ENCODE measurements around the gene DNAH14. TPM values are rescaled to one million over a fixed set of nuclear protein-coding genes. Genes with fewer than 3 reads are reported as not detected.

Gene DNAH14
- total and polyA plus RNA-seq, 10 of the 15 experiments (the other 5 are each of a cell fraction or from before 2014, with no cell fraction given) = 2.0 to 7.9 (median 4.8) TPM

DNA sequence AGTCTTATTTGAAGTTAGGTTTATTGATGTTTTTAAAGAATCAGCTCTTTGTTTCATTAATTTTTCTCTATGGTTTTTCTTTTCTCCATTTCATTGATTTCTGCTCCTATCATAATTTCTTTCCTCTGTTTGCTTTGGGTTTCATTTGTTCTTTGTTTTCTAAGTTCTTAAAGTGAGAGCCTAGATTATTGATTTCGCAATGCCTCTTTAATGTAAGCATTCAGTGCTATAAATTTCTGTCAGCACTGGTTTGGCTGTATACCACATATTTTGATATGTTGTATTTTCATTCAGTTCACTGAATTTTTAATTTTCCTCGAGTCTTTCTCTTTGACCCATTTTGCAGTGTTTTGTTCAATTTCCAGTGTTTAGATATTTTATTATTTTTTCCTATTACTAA is 68.7 kb downstream of the DNAH14 start:
- Histone ChIP-seq H3K9ac (ENCODE audit: control insufficient read depth, insufficient read depth, low read length) (no peak overlapping the region), H3K4me1 (ENCODE audit: control insufficient read depth, insufficient read depth, low read length) (no peaks in the 10 kb centered on the region), H3K36me3 (ENCODE audit: control insufficient read depth in 2 of 2, insufficient read depth in 2 of 2, low read length in 1 of 2) (no peaks in the 10 kb centered on the region), H4K20me1 (ENCODE audit: control insufficient read depth, insufficient read depth) (no peaks in the 10 kb centered on the region), H2AFZ (ENCODE audit: control insufficient read depth, low read depth, low read length) (no peak overlapping the region), H3K79me2 (ENCODE audit: control insufficient read depth, insufficient read depth, low read length) (no peaks in the 10 kb centered on the region), H3K27ac (ENCODE audit: control insufficient read depth, insufficient read depth) (no peak overlapping the region), H3K27me3 (replicated peaks in 1 of 2; ENCODE audit: control insufficient read depth in 2 of 2, insufficient read depth in 2 of 2, low read length in 1 of 2) (no peaks in the 10 kb centered on the region), H3K4me2 (ENCODE audit: control insufficient read depth, insufficient read depth) (no peak overlapping the region), H3K4me3 (no peak overlapping the region), H3K9me3 (replicated peaks; ENCODE audit: control insufficient read depth, insufficient read depth, low read length) (no peaks in the 10 kb centered on the region)
- RAD21 ChIA-PET (ENCODE audit: unreplicated experiment) = no interaction called here
- intact Hi-C loops (cut with micrococcal nuclease; ENCODE audit: unreplicated experiment) (no loop called here), in situ Hi-C loops (cut with MboI) (no loop called here)
- FAIRE-seq = no peak
- WGBS (ENCODE audit: insufficient coverage, insufficient replicate concordance, low lambda C conversion rate, missing lambda C conversion rate) = 0% methylated on average over 2 of the region's 2 CpGs
- no peak for DNase-seq (ENCODE audit: low read depth, low spot score)
- no peak for ATAC-seq
- CTCF ChIA-PET = no interaction called here
- SMC1A ChIA-PET (ENCODE audit: uncharacterized antibody, unreplicated experiment) = no interaction called here
- POLR2A ChIA-PET = no interaction called here
- TF ChIP-seq ESRRA (IDR thresholded peaks at IDR 0.05; ENCODE audit: low read length) = no peak
- no peak for TF ChIP-seq SMAD1 (IDR thresholded peaks at IDR 0.05; ENCODE audit: low read depth, partially characterized antibody)
- no peak for TF ChIP-seq KLF5 (IDR thresholded peaks at IDR 0.05; ENCODE audit: partially characterized antibody)
- TF ChIP-seq KDM1A (IDR thresholded peaks at IDR 0.05; ENCODE audit: borderline replicate concordance) = no peak
- TF ChIP-seq ETV6 (conservative IDR thresholded peaks at IDR 0.05 in 1 of 2, IDR thresholded peaks at IDR 0.05 in 1 of 2; ENCODE audit: borderline replicate concordance in 1 of 2, low read depth in 1 of 2) = no peak
- TF ChIP-seq, protein P1, sequence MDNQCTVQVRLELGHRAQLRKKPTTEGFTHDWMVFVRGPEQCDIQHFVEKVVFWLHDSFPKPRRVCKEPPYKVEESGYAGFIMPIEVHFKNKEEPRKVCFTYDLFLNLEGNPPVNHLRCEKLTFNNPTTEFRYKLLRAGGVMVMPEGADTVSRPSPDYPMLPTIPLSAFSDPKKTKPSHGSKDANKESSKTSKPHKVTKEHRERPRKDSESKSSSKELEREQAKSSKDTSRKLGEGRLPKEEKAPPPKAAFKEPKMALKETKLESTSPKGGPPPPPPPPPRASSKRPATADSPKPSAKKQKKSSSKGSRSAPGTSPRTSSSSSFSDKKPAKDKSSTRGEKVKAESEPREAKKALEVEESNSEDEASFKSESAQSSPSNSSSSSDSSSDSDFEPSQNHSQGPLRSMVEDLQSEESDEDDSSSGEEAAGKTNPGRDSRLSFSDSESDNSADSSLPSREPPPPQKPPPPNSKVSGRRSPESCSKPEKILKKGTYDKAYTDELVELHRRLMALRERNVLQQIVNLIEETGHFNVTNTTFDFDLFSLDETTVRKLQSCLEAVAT (IDR thresholded peaks at IDR 0.05) = no peak
- TF ChIP-seq, protein P2, sequence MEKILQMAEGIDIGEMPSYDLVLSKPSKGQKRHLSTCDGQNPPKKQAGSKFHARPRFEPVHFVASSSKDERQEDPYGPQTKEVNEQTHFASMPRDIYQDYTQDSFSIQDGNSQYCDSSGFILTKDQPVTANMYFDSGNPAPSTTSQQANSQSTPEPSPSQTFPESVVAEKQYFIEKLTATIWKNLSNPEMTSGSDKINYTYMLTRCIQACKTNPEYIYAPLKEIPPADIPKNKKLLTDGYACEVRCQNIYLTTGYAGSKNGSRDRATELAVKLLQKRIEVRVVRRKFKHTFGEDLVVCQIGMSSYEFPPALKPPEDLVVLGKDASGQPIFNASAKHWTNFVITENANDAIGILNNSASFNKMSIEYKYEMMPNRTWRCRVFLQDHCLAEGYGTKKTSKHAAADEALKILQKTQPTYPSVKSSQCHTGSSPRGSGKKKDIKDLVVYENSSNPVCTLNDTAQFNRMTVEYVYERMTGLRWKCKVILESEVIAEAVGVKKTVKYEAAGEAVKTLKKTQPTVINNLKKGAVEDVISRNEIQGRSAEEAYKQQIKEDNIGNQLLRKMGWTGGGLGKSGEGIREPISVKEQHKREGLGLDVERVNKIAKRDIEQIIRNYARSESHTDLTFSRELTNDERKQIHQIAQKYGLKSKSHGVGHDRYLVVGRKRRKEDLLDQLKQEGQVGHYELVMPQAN (conservative IDR thresholded peaks at IDR 0.05) = no peak
- TF ChIP-seq CBX5 (IDR thresholded peaks at IDR 0.05; ENCODE audit: low read depth) = no peak
- TF ChIP-seq, protein P3, sequence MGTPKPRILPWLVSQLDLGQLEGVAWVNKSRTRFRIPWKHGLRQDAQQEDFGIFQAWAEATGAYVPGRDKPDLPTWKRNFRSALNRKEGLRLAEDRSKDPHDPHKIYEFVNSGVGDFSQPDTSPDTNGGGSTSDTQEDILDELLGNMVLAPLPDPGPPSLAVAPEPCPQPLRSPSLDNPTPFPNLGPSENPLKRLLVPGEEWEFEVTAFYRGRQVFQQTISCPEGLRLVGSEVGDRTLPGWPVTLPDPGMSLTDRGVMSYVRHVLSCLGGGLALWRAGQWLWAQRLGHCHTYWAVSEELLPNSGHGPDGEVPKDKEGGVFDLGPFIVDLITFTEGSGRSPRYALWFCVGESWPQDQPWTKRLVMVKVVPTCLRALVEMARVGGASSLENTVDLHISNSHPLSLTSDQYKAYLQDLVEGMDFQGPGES (IDR thresholded peaks at IDR 0.05) = no peak
- TF ChIP-seq, protein P4, sequence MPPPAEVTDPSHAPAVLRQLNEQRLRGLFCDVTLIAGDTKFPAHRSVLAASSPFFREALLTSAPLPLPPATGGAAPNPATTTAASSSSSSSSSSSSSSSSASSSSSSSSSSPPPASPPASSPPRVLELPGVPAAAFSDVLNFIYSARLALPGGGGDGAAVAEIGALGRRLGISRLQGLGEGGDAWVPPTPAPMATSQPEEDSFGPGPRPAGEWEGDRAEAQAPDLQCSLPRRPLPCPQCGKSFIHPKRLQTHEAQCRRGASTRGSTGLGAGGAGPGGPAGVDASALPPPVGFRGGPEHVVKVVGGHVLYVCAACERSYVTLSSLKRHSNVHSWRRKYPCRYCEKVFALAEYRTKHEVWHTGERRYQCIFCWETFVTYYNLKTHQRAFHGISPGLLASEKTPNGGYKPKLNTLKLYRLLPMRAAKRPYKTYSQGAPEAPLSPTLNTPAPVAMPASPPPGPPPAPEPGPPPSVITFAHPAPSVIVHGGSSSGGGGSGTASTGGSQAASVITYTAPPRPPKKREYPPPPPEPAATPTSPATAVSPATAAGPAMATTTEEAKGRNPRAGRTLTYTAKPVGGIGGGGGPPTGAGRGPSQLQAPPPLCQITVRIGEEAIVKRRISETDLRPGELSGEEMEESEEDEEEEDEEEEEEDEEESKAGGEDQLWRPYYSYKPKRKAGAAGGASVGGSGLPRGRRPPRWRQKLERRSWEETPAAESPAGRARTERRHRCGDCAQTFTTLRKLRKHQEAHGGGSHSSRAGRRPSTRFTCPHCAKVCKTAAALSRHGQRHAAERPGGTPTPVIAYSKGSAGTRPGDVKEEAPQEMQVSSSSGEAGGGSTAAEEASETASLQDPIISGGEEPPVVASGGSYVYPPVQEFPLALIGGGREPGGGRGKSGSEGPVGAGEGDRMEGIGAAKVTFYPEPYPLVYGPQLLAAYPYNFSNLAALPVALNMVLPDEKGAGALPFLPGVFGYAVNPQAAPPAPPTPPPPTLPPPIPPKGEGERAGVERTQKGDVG (CRISPR knock-in tag; IDR thresholded peaks at IDR 0.05) = no peak
- no peak for TF ChIP-seq DPF2 (IDR thresholded peaks at IDR 0.05)
- TF ChIP-seq, protein P5, sequence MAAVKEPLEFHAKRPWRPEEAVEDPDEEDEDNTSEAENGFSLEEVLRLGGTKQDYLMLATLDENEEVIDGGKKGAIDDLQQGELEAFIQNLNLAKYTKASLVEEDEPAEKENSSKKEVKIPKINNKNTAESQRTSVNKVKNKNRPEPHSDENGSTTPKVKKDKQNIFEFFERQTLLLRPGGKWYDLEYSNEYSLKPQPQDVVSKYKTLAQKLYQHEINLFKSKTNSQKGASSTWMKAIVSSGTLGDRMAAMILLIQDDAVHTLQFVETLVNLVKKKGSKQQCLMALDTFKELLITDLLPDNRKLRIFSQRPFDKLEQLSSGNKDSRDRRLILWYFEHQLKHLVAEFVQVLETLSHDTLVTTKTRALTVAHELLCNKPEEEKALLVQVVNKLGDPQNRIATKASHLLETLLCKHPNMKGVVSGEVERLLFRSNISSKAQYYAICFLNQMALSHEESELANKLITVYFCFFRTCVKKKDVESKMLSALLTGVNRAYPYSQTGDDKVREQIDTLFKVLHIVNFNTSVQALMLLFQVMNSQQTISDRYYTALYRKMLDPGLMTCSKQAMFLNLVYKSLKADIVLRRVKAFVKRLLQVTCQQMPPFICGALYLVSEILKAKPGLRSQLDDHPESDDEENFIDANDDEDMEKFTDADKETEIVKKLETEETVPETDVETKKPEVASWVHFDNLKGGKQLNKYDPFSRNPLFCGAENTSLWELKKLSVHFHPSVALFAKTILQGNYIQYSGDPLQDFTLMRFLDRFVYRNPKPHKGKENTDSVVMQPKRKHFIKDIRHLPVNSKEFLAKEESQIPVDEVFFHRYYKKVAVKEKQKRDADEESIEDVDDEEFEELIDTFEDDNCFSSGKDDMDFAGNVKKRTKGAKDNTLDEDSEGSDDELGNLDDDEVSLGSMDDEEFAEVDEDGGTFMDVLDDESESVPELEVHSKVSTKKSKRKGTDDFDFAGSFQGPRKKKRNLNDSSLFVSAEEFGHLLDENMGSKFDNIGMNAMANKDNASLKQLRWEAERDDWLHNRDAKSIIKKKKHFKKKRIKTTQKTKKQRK (IDR thresholded peaks at IDR 0.05; ENCODE audit: low read depth, low read length) = no peak
- BruUV-seq (replicated peaks) = no TSS peak

All from GM12878 (cell line).